ENCODE measurements around the gene CSF1. TPM values are rescaled to one million over a fixed set of nuclear protein-coding genes. Genes with fewer than 3 reads are reported as not detected.

CSF1 gene
- total and polyA plus RNA-seq, 2 of the 13 experiments (the other 11 are each of a cell fraction or from before 2014, with no cell fraction given), result 4.6 to 13.3 TPM

DNA sequence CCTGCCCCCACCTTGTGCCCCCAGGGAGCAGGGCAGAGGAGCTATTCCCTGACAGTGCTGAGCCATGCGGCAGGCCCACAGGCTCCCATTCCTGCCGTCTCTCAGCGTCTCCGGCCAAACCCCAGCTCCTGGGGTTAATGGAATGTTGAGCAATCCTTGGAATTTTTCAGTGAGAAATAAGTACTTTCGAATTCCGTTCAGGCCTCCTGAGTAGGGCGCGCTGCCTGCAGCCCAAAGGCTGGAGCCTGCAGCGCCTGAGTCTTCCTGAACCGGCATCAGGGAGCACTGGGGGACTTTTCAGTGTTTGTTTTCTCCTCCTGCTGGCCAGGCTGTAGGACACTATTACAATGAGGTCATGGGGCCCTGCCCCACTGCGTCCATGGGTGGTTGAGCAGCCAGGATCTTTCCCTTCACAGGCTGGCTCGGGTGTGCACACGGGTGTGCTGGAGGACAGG lies 33.3 kb upstream of the CSF1 start (continued):
- TF ChIP-seq, protein P1, sequence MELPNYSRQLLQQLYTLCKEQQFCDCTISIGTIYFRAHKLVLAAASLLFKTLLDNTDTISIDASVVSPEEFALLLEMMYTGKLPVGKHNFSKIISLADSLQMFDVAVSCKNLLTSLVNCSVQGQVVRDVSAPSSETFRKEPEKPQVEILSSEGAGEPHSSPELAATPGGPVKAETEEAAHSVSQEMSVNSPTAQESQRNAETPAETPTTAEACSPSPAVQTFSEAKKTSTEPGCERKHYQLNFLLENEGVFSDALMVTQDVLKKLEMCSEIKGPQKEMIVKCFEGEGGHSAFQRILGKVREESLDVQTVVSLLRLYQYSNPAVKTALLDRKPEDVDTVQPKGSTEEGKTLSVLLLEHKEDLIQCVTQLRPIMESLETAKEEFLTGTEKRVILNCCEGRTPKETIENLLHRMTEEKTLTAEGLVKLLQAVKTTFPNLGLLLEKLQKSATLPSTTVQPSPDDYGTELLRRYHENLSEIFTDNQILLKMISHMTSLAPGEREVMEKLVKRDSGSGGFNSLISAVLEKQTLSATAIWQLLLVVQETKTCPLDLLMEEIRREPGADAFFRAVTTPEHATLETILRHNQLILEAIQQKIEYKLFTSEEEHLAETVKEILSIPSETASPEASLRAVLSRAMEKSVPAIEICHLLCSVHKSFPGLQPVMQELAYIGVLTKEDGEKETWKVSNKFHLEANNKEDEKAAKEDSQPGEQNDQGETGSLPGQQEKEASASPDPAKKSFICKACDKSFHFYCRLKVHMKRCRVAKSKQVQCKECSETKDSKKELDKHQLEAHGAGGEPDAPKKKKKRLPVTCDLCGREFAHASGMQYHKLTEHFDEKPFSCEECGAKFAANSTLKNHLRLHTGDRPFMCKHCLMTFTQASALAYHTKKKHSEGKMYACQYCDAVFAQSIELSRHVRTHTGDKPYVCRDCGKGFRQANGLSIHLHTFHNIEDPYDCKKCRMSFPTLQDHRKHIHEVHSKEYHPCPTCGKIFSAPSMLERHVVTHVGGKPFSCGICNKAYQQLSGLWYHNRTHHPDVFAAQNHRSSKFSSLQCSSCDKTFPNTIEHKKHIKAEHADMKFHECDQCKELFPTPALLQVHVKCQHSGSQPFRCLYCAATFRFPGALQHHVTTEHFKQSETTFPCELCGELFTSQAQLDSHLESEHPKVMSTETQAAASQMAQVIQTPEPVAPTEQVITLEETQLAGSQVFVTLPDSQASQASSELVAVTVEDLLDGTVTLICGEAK (IDR thresholded peaks at IDR 0.05), result no peak
- TF ChIP-seq, protein P1 (CRISPR knock-in tag; IDR thresholded peaks at IDR 0.05), result no peak
- TF ChIP-seq TEAD2 (CRISPR knock-in tag; IDR thresholded peaks at IDR 0.05), result no peak
- no peak for TF ChIP-seq HDAC6 (IDR thresholded peaks at IDR 0.05; ENCODE audit: low read depth, low read length)
- TF ChIP-seq WIZ (CRISPR knock-in tag; IDR thresholded peaks at IDR 0.05), result no peak
- no peak for TF ChIP-seq PRPF4 (IDR thresholded peaks at IDR 0.05; ENCODE audit: low read depth, low read length, poor library complexity, severe bottlenecking)
- TF ChIP-seq GATA4 (IDR thresholded peaks at IDR 0.05; ENCODE audit: borderline replicate concordance, low read depth), result no peak
- no peak for TF ChIP-seq NFE2 (CRISPR knock-in tag; IDR thresholded peaks at IDR 0.05)
- TF ChIP-seq ZNF879 (CRISPR knock-in tag; IDR thresholded peaks at IDR 0.05), result no peak
- no peak for TF ChIP-seq TAF15 (IDR thresholded peaks at IDR 0.05; ENCODE audit: low read depth, low read length, poor library complexity, severe bottlenecking)
- no peak for TF ChIP-seq AKAP8 (CRISPR knock-in tag; IDR thresholded peaks at IDR 0.05)
- TF ChIP-seq FOXO1 (CRISPR knock-in tag; IDR thresholded peaks at IDR 0.05), result peak; percentile 34; the same call in 1 of the 2 replicates
- TF ChIP-seq, protein P2, sequence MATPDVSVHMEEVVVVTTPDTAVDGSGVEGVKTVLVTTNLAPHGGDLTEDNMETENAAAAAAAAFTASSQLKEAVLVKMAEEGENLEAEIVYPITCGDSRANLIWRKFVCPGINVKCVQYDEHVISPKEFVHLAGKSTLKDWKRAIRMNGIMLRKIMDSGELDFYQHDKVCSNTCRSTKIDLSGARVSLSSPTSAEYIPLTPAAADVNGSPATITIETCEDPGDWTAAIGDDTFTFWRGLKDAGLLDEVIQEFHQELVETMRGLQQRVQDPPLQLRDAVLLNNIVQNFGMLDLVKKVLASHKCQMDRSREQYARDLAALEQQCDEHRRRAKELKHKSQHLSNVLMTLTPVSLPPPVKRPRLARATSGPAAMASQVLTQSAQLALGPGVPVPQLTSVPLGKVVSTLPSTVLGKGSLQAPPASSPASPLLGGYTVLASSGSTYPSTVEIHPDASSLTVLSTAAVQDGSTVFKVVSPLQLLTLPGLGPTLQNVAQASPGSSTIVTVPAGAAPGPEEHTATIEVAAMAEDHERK (CRISPR knock-in tag; IDR thresholded peaks at IDR 0.05; ENCODE audit: low read depth), result no peak
- TF ChIP-seq, protein P3, sequence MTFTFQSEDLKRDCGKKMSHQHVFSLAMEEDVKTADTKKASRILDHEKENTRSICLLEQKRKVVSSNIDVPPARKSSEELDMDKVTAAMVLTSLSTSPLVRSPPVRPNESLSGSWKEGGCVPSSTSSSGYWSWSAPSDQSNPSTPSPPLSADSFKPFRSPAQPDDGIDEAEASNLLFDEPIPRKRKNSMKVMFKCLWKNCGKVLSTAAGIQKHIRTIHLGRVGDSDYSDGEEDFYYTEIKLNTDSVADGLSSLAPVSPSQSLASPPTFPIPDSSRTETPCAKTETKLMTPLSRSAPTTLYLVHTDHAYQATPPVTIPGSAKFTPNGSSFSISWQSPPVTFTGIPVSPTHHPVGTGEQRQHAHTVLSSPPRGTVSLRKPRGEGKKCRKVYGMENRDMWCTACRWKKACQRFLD (CRISPR knock-in tag; IDR thresholded peaks at IDR 0.05; ENCODE audit: borderline replicate concordance), result no peak
- TF ChIP-seq IRX3 (CRISPR knock-in tag; IDR thresholded peaks at IDR 0.05; ENCODE audit: borderline replicate concordance, low read depth), result no peak
- no peak for TF ChIP-seq IKZF1 (IDR thresholded peaks at IDR 0.05)
- TF ChIP-seq BHLHE40 (IDR thresholded peaks at IDR 0.05; ENCODE audit: low read length), result no peak
- peak; percentile 55; the same call in 1 of the 2 replicates for TF ChIP-seq PHF21A (CRISPR knock-in tag; IDR thresholded peaks at IDR 0.05)
- TF ChIP-seq GTF3A (CRISPR knock-in tag; conservative IDR thresholded peaks at IDR 0.05), result no peak
- no peak for TF ChIP-seq FOXC1 (CRISPR knock-in tag; IDR thresholded peaks at IDR 0.05; ENCODE audit: borderline replicate concordance)
- no peak for TF ChIP-seq RCOR2 (CRISPR knock-in tag; IDR thresholded peaks at IDR 0.05)

Measured in HepG2 (cell line).